Measurements from ENCODE around the gene ZNF665. TPM values are rescaled to one million over a fixed set of nuclear protein-coding genes. Genes with fewer than 3 reads are reported as not detected.

The ZNF665 gene
- total RNA-seq, 1 donor from 2014 or later: 2.9 TPM

GRCh38 chr19:53123400-53123799 lies 69.8 kb downstream of the ZNF665 start:
- H3K36me3 ChIP-seq (ENCODE audit: control insufficient read depth, insufficient read depth, low read length): no peaks in the 10 kb centered on the region
- DNase-seq (ENCODE audit: low read depth): no peak
- TF ChIP-seq CTCF (IDR thresholded peaks at IDR 0.05; ENCODE audit: insufficient read depth, low read length, poor library complexity, severe bottlenecking): no peak
- H3K27me3 ChIP-seq (ENCODE audit: control insufficient read depth, insufficient read depth, low read length): no peaks in the 10 kb centered on the region
- H3K4me3 ChIP-seq (ENCODE audit: low read depth, low read length): no peak overlapping the region

Other genes starting within 250 kb of the ZNF665 start
- gene ZNF816, start 230.5 kb downstream of the ZNF665 start, total RNA-seq: 12.8 and 13.1 TPM in 2 replicates
- gene ERVV-1, start 179.4 kb downstream of the ZNF665 start, total RNA-seq: not detected in 2 replicates
- not detected in 2 replicates for gene ERVV-2, start 148.6 kb downstream of the ZNF665 start, total RNA-seq
- gene ZNF160, start 89.9 kb downstream of the ZNF665 start, total RNA-seq: 16.5 and 21.8 TPM in 2 replicates
- 3.6 and 3.9 TPM in 2 replicates for gene ZNF415, start 60.4 kb downstream of the ZNF665 start, total RNA-seq
- gene ZNF347, start 34.3 kb downstream of the ZNF665 start, total RNA-seq: 5.5 and 8.0 TPM in 2 replicates
- 25.3 and 31.6 TPM in 2 replicates for gene ZNF677, start 61.5 kb upstream of the ZNF665 start, total RNA-seq
- not detected in 2 replicates for gene VN1R2, start 64.9 kb upstream of the ZNF665 start, total RNA-seq
- gene VN1R4, start 74.4 kb upstream of the ZNF665 start, total RNA-seq: not detected in 2 replicates
- 6.6 and 7.8 TPM in 2 replicates for gene ZNF845, start 140.4 kb upstream of the ZNF665 start, total RNA-seq
- gene ZNF525, start 172.3 kb upstream of the ZNF665 start, total RNA-seq: 6.3 and 11.4 TPM in 2 replicates
- gene ZNF765, start 201.8 kb upstream of the ZNF665 start, total RNA-seq: 8.8 and 9.0 TPM in 2 replicates
- 7.4 and 8.0 TPM in 2 replicates for gene ZNF761, start 238.6 kb upstream of the ZNF665 start, total RNA-seq